ENCODE measurements around the gene IGSF22. TPM values are rescaled to one million over a fixed set of nuclear protein-coding genes. Genes with fewer than 3 reads are reported as not detected.

IGSF22 gene
- total RNA-seq, 2 experiments from 2014 or later = 4.0 to 5.0 TPM

DNA sequence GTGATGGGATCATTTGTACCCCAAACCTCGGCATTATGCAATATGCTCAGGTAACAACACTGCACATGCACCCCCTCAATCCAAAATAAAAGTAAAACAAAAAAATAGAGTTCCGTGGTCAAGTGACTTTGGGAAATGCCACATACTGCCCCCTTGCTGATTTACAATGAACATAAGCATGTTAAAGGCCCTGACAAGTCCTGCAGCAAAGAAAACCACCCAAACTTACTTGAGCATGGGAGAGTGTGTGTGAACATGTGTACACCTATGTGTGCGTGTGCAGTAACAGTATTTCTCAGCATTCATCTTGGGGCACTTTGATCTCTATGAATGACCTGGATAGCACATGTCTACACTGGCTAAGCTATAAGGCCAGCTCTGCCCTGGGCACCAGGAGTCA is 15.8 kb upstream of the IGSF22 start:
- no peaks in the 10 kb centered on the region for H3K9me3 Mint-ChIP-seq
- intact Hi-C loops (cut with DNase I, micrococcal nuclease) = no loop called here
- Histone ChIP-seq H3K36me3 (ENCODE audit: insufficient read depth, low read length) (no peaks in the 10 kb centered on the region), H3K4me1 (ENCODE audit: insufficient read depth, low read length) (no peaks in the 10 kb centered on the region), H3K4me3 (ENCODE audit: low read length) (no peak overlapping the region), H3K9me3 (ENCODE audit: control insufficient read depth in 1 of 2, insufficient read depth in 1 of 2, low read length in 2 of 2) (no peaks in the 10 kb centered on the region), H3K27me3 (ENCODE audit: control insufficient read depth in 1 of 2, insufficient read depth in 2 of 2, low read length in 2 of 2) (no peaks in the 10 kb centered on the region), H3K27ac (ENCODE audit: low read depth in 1 of 2, low read length in 2 of 2) (no peak overlapping the region)
- no peaks in the 10 kb centered on the region for H3K36me3 Mint-ChIP-seq (ENCODE audit: low read depth)
- no peak overlapping the region for H3K4me3 Mint-ChIP-seq
- TF ChIP-seq, protein P1, sequence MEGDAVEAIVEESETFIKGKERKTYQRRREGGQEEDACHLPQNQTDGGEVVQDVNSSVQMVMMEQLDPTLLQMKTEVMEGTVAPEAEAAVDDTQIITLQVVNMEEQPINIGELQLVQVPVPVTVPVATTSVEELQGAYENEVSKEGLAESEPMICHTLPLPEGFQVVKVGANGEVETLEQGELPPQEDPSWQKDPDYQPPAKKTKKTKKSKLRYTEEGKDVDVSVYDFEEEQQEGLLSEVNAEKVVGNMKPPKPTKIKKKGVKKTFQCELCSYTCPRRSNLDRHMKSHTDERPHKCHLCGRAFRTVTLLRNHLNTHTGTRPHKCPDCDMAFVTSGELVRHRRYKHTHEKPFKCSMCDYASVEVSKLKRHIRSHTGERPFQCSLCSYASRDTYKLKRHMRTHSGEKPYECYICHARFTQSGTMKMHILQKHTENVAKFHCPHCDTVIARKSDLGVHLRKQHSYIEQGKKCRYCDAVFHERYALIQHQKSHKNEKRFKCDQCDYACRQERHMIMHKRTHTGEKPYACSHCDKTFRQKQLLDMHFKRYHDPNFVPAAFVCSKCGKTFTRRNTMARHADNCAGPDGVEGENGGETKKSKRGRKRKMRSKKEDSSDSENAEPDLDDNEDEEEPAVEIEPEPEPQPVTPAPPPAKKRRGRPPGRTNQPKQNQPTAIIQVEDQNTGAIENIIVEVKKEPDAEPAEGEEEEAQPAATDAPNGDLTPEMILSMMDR (IDR thresholded peaks at IDR 0.05) = no peak
- POLR2A ChIA-PET = interaction anchor here (1.2 kb wide), 1 partner anchor 16 kb away, joined by 3 read pairs; no protein-coding TSS in a partner anchor
- no peaks in the 10 kb centered on the region for H3K27me3 Mint-ChIP-seq
- no peaks in the 10 kb centered on the region for H3K4me1 Mint-ChIP-seq (ENCODE audit: low read depth)
- ATAC-seq (ENCODE audit: poor library complexity) = no peak
- no peak overlapping the region for H3K27ac Mint-ChIP-seq
- CTCF ChIA-PET = no interaction called here
- no peak for DNase-seq

DNA sequence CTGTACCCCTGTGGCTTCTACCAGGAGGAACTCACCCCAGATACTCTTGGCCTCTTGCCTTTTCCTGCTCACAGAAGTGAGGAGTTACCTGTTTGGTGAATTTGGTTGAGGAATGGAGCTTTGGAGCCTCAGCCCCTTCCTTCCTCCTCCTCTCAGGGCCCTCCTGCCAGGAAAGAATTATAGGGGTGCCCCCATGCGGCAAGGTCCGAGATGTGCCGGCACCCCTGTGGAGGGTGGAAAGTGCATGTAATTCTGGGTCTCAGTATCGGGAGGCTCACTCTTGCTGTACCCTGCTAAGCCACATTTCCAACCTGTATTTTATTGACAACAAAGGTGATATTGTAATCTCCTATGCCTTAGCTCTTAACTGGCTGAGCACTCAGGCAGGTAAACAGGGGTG is 13.7 kb upstream of the IGSF22 start:
- TF ChIP-seq, protein P1 (IDR thresholded peaks at IDR 0.05) = no peak
- no peak overlapping the region for H3K4me3 Mint-ChIP-seq
- H3K9me3 Mint-ChIP-seq = no peaks in the 10 kb centered on the region
- H3K36me3 Mint-ChIP-seq (ENCODE audit: low read depth) = no peaks in the 10 kb centered on the region
- H3K27me3 Mint-ChIP-seq = no peaks in the 10 kb centered on the region
- intact Hi-C loops (cut with DNase I, micrococcal nuclease) = loop anchor here in 1 of 2 experiments (10.0 kb wide), 2 partner anchors 435 to 485 kb away; no protein-coding TSS in a partner anchor
- no peak overlapping the region for H3K27ac ChIP-seq (ENCODE audit: low read depth in 1 of 2, low read length in 2 of 2)
- H3K27me3 ChIP-seq (ENCODE audit: control insufficient read depth in 1 of 2, insufficient read depth in 2 of 2, low read length in 2 of 2) = no peaks in the 10 kb centered on the region
- no peak overlapping the region for H3K4me3 ChIP-seq (ENCODE audit: low read length)
- POLR2A ChIA-PET = no interaction called here
- no peaks in the 10 kb centered on the region for H3K36me3 ChIP-seq (ENCODE audit: insufficient read depth, low read length)
- no peak for ATAC-seq (ENCODE audit: poor library complexity)
- H3K4me1 ChIP-seq (ENCODE audit: insufficient read depth, low read length) = no peaks in the 10 kb centered on the region
- no peaks in the 10 kb centered on the region for H3K9me3 ChIP-seq (ENCODE audit: control insufficient read depth in 1 of 2, insufficient read depth in 1 of 2, low read length in 2 of 2)
- no peaks in the 10 kb centered on the region for H3K4me1 Mint-ChIP-seq (ENCODE audit: low read depth)
- DNase-seq = no peak
- CTCF ChIA-PET = interaction anchor here (1.3 to 1.7 kb wide), 2 partner anchors 17 to 25 kb away, joined by 4 to 5 read pairs; no protein-coding TSS in a partner anchor
- no peak overlapping the region for H3K27ac Mint-ChIP-seq

DNA sequence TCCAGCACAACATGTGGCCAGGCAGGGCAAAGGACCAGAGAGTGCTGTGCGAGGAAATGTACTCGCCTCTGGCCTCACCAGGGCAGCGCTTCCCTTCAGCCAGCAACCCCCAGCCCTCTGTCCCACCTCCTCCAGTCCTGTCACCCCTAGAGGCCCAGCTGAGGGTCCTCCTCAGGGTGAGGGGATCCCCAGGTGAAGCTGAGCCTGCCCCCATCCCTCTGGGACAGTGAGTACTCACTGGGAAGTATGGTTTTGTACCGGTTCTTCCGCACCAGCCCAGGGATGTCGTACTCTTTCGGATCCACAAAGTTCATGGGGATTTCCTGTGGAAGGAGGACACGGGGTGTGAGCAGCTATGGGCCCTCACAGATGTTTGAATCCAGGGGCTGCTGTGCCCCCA is 11.7 kb upstream of the IGSF22 start:
- Histone ChIP-seq H3K4me3 (ENCODE audit: low read length) (no peak overlapping the region), H3K27ac (ENCODE audit: low read depth in 1 of 2, low read length in 2 of 2) (no peak overlapping the region), H3K36me3 (ENCODE audit: insufficient read depth, low read length) (no peaks in the 10 kb centered on the region), H3K9me3 (ENCODE audit: control insufficient read depth in 1 of 2, insufficient read depth in 1 of 2, low read length in 2 of 2) (no peaks in the 10 kb centered on the region), H3K4me1 (ENCODE audit: insufficient read depth, low read length) (no peaks in the 10 kb centered on the region), H3K27me3 (ENCODE audit: control insufficient read depth in 1 of 2, insufficient read depth in 2 of 2, low read length in 2 of 2) (no peaks in the 10 kb centered on the region)
- TF ChIP-seq, protein P1 (IDR thresholded peaks at IDR 0.05) = no peak
- Mint-ChIP-seq H3K36me3 (ENCODE audit: low read depth) (no peaks in the 10 kb centered on the region), H3K27me3 (no peaks in the 10 kb centered on the region), H3K27ac (no peak overlapping the region), H3K4me1 (ENCODE audit: low read depth) (no peaks in the 10 kb centered on the region), H3K4me3 (no peak overlapping the region), H3K9me3 (no peaks in the 10 kb centered on the region)
- intact Hi-C loops (cut with DNase I, micrococcal nuclease) = loop anchor here in 1 of 2 experiments (10.0 kb wide), 2 partner anchors 433 to 483 kb away; no protein-coding TSS in a partner anchor
- ChIA-PET CTCF (no interaction called here), POLR2A (no interaction called here)
- no peak for DNase-seq
- no peak for ATAC-seq (ENCODE audit: poor library complexity)
